Kidney capillary endothelial cell (primary cell): Measurements from ENCODE around the gene STXBP1.
"Not testable (repeated sequence)": the region's sequence is repeated elsewhere in the genome, so short reads cannot be mapped to it uniquely, and the experiment has no call there.

Experiments
- DNase-seq: peaks from one replicate; pipeline ENCODE4 v3.0.0-alpha.2; 2018; ENCODE audit warnings: low spot score

The STXBP1 gene

DNA sequence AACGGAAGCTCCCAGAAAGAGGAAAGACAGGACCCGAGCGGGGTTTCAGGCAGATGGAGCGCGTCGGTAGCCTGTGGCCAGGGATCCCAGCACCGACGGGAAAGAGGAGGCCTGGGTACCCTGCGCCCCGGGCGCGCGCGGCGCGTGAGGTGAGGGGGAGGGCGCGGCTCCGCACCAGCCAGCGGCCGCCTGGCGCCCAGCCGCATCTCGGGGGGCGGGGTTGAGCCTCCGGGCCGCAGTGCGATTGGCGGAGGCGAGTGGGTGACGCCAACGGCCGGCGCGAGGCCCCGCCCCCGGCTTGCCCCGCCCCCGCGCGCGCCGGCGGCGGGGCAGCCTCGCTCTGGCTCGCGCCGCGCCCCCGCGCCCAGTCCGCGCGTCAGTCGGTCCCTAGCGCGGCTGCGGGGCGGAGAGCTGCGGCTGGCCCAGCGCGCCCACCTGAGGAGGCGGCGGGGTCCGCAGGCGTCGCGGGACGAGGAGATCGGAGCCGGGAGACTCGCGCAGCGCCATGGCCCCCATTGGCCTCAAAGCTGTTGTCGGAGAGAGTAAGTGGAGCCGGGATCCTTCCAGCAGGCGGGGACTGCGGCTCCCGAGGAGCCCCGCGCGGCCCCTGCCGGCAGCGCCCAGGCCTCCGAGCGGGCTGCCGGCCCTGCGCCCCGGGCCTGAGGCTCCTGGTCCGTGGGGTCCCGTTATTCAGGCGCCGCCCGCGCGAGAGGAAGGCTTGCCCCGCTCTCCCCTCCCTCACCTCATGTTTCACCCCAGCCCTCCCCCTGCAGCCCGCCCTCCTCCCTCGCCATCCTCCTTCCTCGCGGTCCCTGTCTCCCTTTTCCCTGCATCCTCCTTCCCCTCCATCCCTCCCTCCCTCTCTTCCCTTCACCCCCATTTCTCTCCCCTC lies at the start of gene STXBP1:
STXBP1 (plus strand) TSS at position 379 of the 892 bp plus-strand sequence; CDS start at position 506, 127 bp downstream.
- DNase-seq: peak; percentile 76

DNA sequence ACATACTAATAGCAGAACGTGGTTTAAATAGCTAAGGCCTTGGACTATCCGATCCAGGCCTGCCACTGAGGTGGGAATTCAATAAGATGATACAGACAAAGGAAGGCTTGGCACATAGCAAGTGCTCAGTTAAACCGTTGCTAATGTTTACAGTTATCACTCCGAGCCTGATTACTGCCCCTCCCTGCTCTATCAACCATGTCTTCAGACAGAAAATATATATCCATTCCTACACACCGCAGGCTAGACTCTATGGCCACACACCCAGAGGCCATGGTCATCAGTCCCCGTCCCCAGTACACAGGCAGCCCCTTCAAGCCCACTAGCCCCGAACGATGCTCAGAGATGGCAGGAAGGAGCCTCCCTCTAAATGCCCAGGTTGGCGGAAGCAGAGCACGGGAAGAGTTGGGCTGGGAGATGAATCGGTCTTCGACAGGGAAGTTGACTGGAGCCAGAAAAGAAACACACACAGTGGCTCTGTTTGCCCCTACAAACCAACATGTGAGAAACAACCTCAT lies 49.7 kb upstream of the STXBP1 start:
- DNase-seq: no peak

- no peak for DNase-seq
These were observed 49.2 kb upstream of the STXBP1 start for GRCh38 chr9:127562841-127563401.

DNA sequence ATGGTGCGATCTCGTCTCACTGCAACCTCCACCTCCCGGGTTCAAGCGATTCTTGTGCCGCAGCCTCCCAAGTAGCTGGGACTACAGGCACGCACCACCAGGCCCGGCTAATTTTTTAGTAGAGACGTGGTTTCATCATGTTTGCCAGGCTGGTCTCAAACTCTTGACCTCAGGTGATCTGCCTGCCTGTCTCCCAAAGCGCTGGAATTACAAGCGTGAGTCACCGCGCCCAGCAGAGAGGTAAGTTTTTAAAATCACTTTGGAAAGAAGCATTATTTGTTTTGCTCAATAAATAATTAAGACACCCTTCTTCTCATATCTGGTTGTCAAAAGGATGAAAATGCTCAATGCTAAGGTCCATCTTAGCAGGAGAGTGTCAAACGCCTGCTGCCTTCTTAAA lies 48.5 kb upstream of the STXBP1 start:
- DNase-seq: no peak

GRCh38 chr9:127565231-127565630 lies 46.8 kb upstream of the STXBP1 start:
- no peak for DNase-seq

DNA sequence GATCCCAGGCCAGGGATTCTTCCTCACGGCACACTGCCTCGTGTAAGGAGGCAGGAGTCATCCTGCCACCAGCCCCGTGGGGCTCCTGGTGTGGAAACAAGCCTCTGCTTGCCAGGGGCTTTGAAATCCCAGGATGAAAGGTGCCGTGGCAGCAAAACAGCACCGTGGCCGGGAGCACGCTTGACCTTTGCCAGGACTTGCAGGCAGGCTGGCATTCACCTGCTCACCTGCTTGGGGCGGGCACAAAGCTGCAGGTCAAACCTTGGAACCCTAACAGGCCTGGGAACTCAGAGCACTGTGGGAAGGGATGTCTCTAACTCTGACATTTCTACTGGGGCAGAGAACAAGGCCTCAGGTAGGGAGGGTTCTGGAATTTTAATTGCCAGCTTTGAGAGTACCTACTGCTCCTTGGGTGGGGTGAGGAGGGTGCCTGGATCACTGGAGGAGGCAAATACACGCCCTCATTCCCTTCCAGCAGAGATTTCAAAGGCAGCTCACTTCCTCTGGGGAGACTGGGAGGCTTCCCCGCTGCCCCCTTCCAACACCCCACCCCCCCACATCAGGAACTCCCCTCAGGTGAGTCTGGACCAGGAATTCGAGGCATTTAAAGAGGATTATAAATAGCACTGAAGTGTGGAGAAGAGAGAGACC lies 45.6 kb upstream of the STXBP1 start:
- no peak for DNase-seq

GRCh38 chr9:127567035-127567729 lies 44.9 kb upstream of the STXBP1 start:
- DNase-seq: no peak

DNA sequence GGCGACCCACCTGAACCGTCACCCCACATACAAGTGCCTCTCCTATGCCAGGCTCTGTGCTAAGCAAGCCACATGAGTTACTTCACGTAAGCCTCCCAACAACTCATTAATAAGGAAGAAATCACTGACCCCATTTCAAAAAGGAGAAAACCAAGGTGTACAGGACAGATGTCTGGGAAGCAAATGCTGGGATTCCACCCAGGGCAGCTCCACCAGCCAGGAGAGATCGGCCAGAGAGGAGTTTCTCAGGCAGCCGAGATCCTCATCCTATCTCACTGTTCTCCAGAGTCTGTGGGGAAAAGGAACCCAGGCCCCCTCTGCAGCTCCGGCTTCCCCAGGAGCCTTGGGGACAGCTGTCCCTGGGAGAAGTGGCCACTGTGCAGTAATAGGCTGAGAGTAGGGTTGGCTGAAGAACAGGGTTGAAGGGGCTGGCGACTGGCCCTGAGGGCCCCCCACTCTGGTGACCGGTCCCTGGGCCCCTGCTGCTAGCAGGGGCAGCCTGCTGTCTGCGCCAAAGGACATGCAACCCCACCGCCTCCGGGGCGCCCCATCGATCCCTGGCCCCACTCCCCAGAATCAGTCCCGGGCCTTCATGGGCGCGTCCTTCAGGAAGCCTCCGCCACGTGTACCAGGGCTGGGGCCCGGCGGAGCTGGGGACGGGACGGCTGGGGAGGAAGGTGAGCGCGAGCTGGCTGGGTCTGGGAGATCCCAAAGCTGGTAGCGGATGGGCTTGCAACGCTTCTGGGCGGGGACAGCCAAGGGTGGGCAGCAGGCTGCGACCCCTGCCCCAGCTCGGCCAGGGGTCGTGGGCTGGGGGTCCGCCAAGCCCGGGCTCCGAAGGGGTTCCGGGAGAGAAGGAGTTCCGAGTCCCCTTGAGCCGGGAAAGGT lies 44.1 kb upstream of the STXBP1 start:
- no peak for DNase-seq

DNA sequence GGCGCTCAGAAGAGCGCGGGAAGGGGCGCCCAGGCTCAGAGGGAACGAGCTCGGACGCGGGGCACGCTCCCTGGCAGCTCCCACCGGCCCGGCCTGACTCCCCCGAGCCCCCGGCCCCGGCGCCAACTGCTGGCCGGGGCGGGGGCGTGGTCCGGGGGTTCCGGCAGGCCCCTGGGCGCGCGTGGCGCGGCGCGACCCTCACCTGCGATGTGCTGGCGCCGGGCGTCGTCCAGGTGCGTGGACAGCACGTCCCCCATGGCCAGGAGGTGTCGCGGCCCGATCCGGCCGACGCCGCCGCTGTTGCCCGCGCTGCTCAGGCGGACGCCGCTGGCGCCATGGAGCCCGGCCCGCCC lies 43.5 kb upstream of the STXBP1 start:
- no peak for DNase-seq

DNA sequence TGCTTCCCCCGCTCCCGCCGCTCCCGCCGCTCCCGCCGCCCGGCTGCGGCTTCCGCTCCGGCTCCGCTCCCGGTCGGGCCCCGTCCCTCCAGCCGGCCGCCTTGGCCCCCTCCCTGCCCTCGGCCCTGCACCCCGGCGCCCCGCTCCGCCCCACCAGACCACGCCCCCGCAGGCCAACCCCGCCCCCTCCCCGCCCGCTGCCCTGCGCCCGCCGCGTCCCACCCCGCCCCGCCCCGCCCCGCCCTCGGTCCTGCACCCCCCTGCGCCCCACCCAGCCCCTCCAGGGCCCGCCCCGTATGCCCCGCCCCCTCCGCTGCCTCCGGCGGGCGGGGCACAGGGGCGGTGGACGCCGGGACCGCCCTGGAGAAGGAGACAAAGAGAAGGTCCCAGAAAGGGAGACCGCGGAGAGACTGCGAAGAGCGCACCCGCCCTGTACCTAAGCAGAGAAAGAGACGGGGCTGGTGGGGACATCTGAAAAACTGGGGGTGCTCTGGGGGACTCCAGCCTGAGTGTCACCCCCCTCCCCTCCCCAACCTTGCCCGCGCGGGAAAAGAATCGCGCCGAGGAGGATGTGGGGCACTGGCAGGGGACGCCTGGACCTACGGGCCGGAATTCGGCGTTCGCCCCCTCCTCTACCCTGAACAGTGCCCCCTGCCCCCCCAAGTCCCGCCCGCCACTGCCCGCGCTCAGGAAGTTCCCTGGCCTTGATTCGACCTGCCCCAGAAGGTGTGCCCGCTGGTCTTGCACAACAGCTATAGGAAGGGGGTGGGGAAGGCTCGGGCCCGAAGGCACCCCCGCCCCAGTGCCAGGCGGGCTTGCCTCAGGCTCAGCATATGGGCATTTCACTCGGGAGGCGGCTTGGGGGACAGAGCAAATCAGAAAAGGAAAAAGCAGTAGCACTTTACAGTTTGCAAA lies 42.8 kb upstream of the STXBP1 start:
- no peak for DNase-seq

DNA sequence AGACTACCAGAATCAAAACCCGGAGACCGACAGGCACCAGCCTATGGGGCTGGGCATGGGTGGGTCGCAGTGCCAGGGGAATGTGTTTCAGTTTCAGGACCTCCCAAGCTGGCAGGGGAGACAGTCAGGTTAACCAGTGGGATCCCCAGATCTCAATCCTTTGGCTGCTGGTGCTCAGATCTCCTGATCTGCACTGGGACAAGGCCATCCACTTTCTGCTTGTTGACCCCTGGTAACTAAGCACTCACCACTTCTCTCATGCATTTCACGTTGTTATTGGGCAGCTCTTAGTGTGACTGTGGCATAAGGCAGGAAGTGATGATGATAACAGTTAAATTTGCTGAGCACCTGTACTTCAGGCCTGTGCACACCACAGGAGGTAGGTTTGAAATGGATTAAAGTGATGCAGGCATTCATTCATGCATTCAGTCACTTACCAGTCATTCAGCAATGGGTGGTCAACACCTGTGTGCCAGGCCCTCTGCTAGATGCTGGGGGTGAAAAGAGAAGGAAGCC lies 42.1 kb upstream of the STXBP1 start:
- DNase-seq: no peak

- DNase-seq: no peak
These were observed 41.5 kb upstream of the STXBP1 start for GRCh38 chr9:127570533-127571111.

DNA sequence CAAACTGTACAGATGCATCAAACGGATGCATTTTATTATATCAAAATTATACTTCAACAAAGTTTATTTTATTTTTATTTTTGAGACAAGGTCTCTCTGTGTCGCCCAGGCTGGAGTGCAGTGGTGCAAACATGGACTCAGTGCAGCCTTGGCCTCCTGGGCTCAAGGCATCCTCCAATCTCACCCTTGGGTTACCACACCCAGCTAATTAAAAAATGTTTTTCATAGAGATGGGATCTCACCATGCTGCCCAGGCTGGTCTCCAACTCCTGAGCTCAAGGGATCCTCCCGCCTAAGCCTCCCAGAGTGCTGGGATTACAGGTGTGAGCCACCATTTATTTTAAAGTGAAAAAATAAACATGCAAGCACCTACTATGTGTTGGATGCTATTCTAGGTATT lies 40.1 kb upstream of the STXBP1 start:
- DNase-seq: no peak

GRCh38 chr9:127572961-127573721 lies 38.9 kb upstream of the STXBP1 start:
- no peak for DNase-seq

DNA sequence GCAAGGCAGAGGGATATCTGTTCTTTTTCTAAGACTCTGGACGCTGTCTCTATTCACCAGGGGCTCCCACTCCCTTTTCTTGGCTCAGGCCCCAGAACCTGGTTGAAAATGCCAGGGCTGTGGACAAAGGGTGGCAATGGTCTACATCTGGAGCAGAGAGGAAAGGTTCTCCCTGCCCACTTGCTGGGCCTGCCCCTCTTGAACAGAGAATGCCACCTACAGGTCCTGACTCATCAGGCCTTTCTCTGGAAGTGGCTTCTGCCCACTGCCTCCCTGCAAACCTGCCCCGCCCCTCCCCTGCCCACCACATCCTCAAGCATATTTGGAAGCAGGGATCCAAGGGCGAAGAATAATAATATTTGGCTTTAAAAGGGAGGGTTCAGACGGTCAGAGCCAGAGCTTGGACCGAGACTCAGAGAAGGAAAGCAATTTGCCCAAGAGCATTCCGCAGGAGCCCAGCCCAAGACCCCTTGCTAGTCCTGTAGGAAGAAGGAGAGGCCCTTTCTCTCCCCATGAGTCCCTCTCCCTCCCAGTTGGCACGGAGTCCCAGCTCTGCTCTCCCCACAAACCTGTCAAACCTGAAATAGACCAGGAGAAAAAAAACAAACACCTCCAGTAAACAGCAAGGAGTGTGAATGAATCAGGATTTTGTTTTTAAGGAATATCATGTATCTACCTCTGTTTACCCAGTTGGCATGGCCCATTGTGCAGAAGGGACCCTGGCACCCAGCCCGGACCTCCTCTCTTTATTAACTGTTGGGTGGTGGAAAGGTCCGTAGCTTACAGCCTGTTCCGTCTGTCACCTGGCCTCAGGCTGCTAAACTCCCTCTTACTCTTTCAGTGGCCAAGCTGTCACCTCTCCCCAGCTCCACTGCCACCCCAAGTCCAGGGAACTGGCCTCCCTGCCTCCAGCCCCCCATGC lies 37.7 kb upstream of the STXBP1 start:
- DNase-seq: no peak

- no peak for DNase-seq
These were observed 36.0 kb upstream of the STXBP1 start for GRCh38 chr9:127575875-127576778.

- not testable (repeated sequence) for DNase-seq
These were observed 34.9 kb upstream of the STXBP1 start for GRCh38 chr9:127577194-127577593.
